Measurements from ENCODE around the gene ARHGEF25.
"Not testable (repeated sequence)": the region's sequence is repeated elsewhere in the genome, so short reads cannot be mapped to it uniquely, and the experiment has no call there.

The ARHGEF25 gene

GRCh38 chr12:57632958-57633840 is 22.0 kb downstream of the ARHGEF25 start, which contains the start of gene B4GALNT1:
TSS of gene B4GALNT1 (minus strand) at chr12:57633201. CDS start at chr12:57632132, 1,069 bp downstream.
- H3K27me3 ChIP-seq (replicated peaks in 2 of 5; ENCODE audit: control insufficient read depth in 4 of 5, insufficient read depth in 5 of 5, low read length in 4 of 5): peaks cover 0 to 57% (median 34%) of the 10 kb centered on the region in 5 experiments
- peaks cover 0 to 22% (median 18%) of the 10 kb centered on the region in 4 experiments for H3K4me1 ChIP-seq (ENCODE audit: control extremely low read depth in 1 of 4, control insufficient read depth in 4 of 4, insufficient read depth in 4 of 4, low read length in 3 of 4)
- ChIA-PET CTCF (interaction anchor here (1.0 to 3.7 kb wide), 11 partner anchors 11 to 100 kb away, joined by 3 to 17 read pairs (median 6); partner anchors contain the start of gene OS9), POLR2A (interaction anchor here (1.1 kb wide), 1 partner anchor 12 kb away, joined by 3 read pairs; no protein-coding TSS in a partner anchor)
- no peak within 1 kb of the TSS for H3K27ac ChIP-seq (ENCODE audit: insufficient read depth in 1 of 2, low read depth in 1 of 2, low read length in 2 of 2, poor library complexity in 1 of 2, severe bottlenecking in 2 of 2)
- peak within 1 kb of the TSS in 6 of 7 experiments; percentile 31 to 73 (median 53) for H3K4me3 ChIP-seq (ENCODE audit: control insufficient read depth in 1 of 7, extremely low read depth in 1 of 7, insufficient read depth in 4 of 7, low read depth in 2 of 7, low read length in 6 of 7)
- H3K36me3 ChIP-seq (ENCODE audit: control insufficient read depth in 4 of 4, insufficient read depth in 4 of 4, low read length in 3 of 4): no peaks in the 10 kb centered on the region
- H3K9me3 ChIP-seq (ENCODE audit: control extremely low read depth in 1 of 5, control insufficient read depth in 4 of 5, insufficient read depth in 2 of 5, low read depth in 1 of 5, low read length in 4 of 5): peaks cover 0 to 4% (median 0%) of the 10 kb centered on the region in 5 experiments
- WGBS (ENCODE audit: insufficient coverage): 0% methylated on average over 28 of the region's 58 CpGs
- peak; percentile 59 to 72 (median 70) for DNase-seq

- Histone ChIP-seq H3K27me3 (replicated peaks in 2 of 5; ENCODE audit: control insufficient read depth in 4 of 5, insufficient read depth in 5 of 5, low read length in 4 of 5) (peaks cover 3 to 33% (median 9%) of the 10 kb centered on the region in 5 experiments), H3K4me1 (ENCODE audit: control extremely low read depth in 1 of 4, control insufficient read depth in 4 of 4, insufficient read depth in 4 of 4, low read length in 3 of 4) (peaks cover 0 to 18% (median 17%) of the 10 kb centered on the region in 4 experiments)
- H3K4me3 ChIP-seq (ENCODE audit: control insufficient read depth in 1 of 7, extremely low read depth in 1 of 7, insufficient read depth in 4 of 7, low read depth in 2 of 7, low read length in 6 of 7); H3K27ac ChIP-seq (ENCODE audit: insufficient read depth in 1 of 2, low read depth in 1 of 2, low read length in 2 of 2, poor library complexity in 1 of 2, severe bottlenecking in 2 of 2); H3K36me3 ChIP-seq (ENCODE audit: control insufficient read depth in 4 of 4, insufficient read depth in 4 of 4, low read length in 3 of 4); POLR2A ChIA-PET; H3K9me3 ChIP-seq (ENCODE audit: control extremely low read depth in 1 of 5, control insufficient read depth in 4 of 5, insufficient read depth in 2 of 5, low read depth in 1 of 5, low read length in 4 of 5); DNase-seq: not testable (repeated sequence)
- 98% methylated on average over 8 of the region's 9 CpGs for WGBS (ENCODE audit: insufficient coverage)
- CTCF ChIA-PET: interaction anchor here (0.9 to 3.5 kb wide), 8 partner anchors 11 to 186 kb away, joined by 3 to 25 read pairs (median 3); partner anchors contain the start of gene ARHGEF25
Observed at GRCh38 chr12:57636731-57637130, 25.5 kb downstream of the ARHGEF25 start.

GRCh38 chr12:57637364-57637763 is 26.1 kb downstream of the ARHGEF25 start:
- H3K4me1 ChIP-seq (ENCODE audit: control extremely low read depth in 1 of 4, control insufficient read depth in 4 of 4, insufficient read depth in 4 of 4, low read length in 3 of 4): peaks cover 0 to 12% (median 11%) of the 10 kb centered on the region in 4 experiments
- ChIA-PET CTCF (interaction anchor here (0.9 to 3.5 kb wide), 11 partner anchors 12 to 187 kb away, joined by 3 to 25 read pairs (median 3); partner anchors contain the start of gene ARHGEF25), POLR2A (no interaction called here)
- no peaks in the 10 kb centered on the region for H3K9me3 ChIP-seq (ENCODE audit: control extremely low read depth in 1 of 5, control insufficient read depth in 4 of 5, insufficient read depth in 2 of 5, low read depth in 1 of 5, low read length in 4 of 5)
- no peak overlapping the region for H3K27ac ChIP-seq (ENCODE audit: insufficient read depth in 1 of 2, low read depth in 1 of 2, low read length in 2 of 2, poor library complexity in 1 of 2, severe bottlenecking in 2 of 2)
- no peaks in the 10 kb centered on the region for H3K36me3 ChIP-seq (ENCODE audit: control insufficient read depth in 4 of 4, insufficient read depth in 4 of 4, low read length in 3 of 4)
- peak in 2 of 3 donors; percentile 34 to 45 for DNase-seq
- peaks cover 3 to 27% (median 7%) of the 10 kb centered on the region in 5 experiments for H3K27me3 ChIP-seq (replicated peaks in 2 of 5; ENCODE audit: control insufficient read depth in 4 of 5, insufficient read depth in 5 of 5, low read length in 4 of 5)
- no peak overlapping the region for H3K4me3 ChIP-seq (ENCODE audit: control insufficient read depth in 1 of 7, extremely low read depth in 1 of 7, insufficient read depth in 4 of 7, low read depth in 2 of 7, low read length in 6 of 7)
- no CpG with 5 or more reads among the region's 3 CpGs for WGBS (ENCODE audit: insufficient coverage)

GRCh38 chr12:57638096-57638495 is 26.9 kb downstream of the ARHGEF25 start:
- Histone ChIP-seq H3K9me3 (ENCODE audit: control extremely low read depth in 1 of 5, control insufficient read depth in 4 of 5, insufficient read depth in 2 of 5, low read depth in 1 of 5, low read length in 4 of 5) (no peaks in the 10 kb centered on the region), H3K4me3 (ENCODE audit: control insufficient read depth in 1 of 7, extremely low read depth in 1 of 7, insufficient read depth in 4 of 7, low read depth in 2 of 7, low read length in 6 of 7) (no peak overlapping the region), H3K27me3 (replicated peaks in 2 of 5; ENCODE audit: control insufficient read depth in 4 of 5, insufficient read depth in 5 of 5, low read length in 4 of 5) (peaks cover 3 to 21% (median 7%) of the 10 kb centered on the region in 5 experiments), H3K36me3 (ENCODE audit: control insufficient read depth in 4 of 4, insufficient read depth in 4 of 4, low read length in 3 of 4) (no peaks in the 10 kb centered on the region), H3K27ac (ENCODE audit: insufficient read depth in 1 of 2, low read depth in 1 of 2, low read length in 2 of 2, poor library complexity in 1 of 2, severe bottlenecking in 2 of 2) (no peak overlapping the region), H3K4me1 (ENCODE audit: control extremely low read depth in 1 of 4, control insufficient read depth in 4 of 4, insufficient read depth in 4 of 4, low read length in 3 of 4) (peaks cover 0 to 5% (median 5%) of the 10 kb centered on the region in 4 experiments)
- 95% methylated on average over 3 of the region's 3 CpGs for WGBS (ENCODE audit: insufficient coverage)
- no peak for DNase-seq
- ChIA-PET POLR2A (interaction anchor here (0.7 kb wide), 1 partner anchor 55 kb away, joined by 3 read pairs; no protein-coding TSS in a partner anchor), CTCF (interaction anchor here (0.7 to 3.5 kb wide), 12 partner anchors 10 to 182 kb away, joined by 3 to 25 read pairs (median 4); no protein-coding TSS in a partner anchor)

- CTCF ChIA-PET: interaction anchor here (0.6 to 2.2 kb wide), 2 partner anchors 12 to 31 kb away, joined by 5 to 7 read pairs; no protein-coding TSS in a partner anchor
Observed at GRCh38 chr12:57640175-57641042, 29.2 kb downstream of the ARHGEF25 start.

GRCh38 chr12:57641699-57642442 is 30.6 kb downstream of the ARHGEF25 start:
- no peaks in the 10 kb centered on the region for H3K36me3 ChIP-seq (ENCODE audit: control insufficient read depth in 4 of 4, insufficient read depth in 4 of 4, low read length in 3 of 4)
- no peak overlapping the region for H3K4me3 ChIP-seq (ENCODE audit: control insufficient read depth in 1 of 7, extremely low read depth in 1 of 7, insufficient read depth in 4 of 7, low read depth in 2 of 7, low read length in 6 of 7)
- DNase-seq: peak in 2 of 3 donors; percentile 26 to 27
- ChIA-PET POLR2A (no interaction called here), CTCF (interaction anchor here (0.8 to 1.8 kb wide), 7 partner anchors 11 to 66 kb away, joined by 3 to 6 read pairs (median 4); no protein-coding TSS in a partner anchor)
- 47% methylated on average over 3 of the region's 5 CpGs for WGBS (ENCODE audit: insufficient coverage)
- no peaks in the 10 kb centered on the region for H3K4me1 ChIP-seq (ENCODE audit: control extremely low read depth in 1 of 4, control insufficient read depth in 4 of 4, insufficient read depth in 4 of 4, low read length in 3 of 4)
- peaks cover 0 to 7% (median 1%) of the 10 kb centered on the region in 5 experiments for H3K9me3 ChIP-seq (ENCODE audit: control extremely low read depth in 1 of 5, control insufficient read depth in 4 of 5, insufficient read depth in 2 of 5, low read depth in 1 of 5, low read length in 4 of 5)
- H3K27me3 ChIP-seq (replicated peaks in 2 of 5; ENCODE audit: control insufficient read depth in 4 of 5, insufficient read depth in 5 of 5, low read length in 4 of 5): peaks cover 0 to 11% (median 3%) of the 10 kb centered on the region in 5 experiments
- no peak overlapping the region for H3K27ac ChIP-seq (ENCODE audit: insufficient read depth in 1 of 2, low read depth in 1 of 2, low read length in 2 of 2, poor library complexity in 1 of 2, severe bottlenecking in 2 of 2)

More at GRCh38 chr12:57640175-57641042, 29.2 kb downstream of the ARHGEF25 start:
- Histone ChIP-seq H3K36me3 (ENCODE audit: control insufficient read depth in 4 of 4, insufficient read depth in 4 of 4, low read length in 3 of 4) (no peaks in the 10 kb centered on the region), H3K4me1 (ENCODE audit: control extremely low read depth in 1 of 4, control insufficient read depth in 4 of 4, insufficient read depth in 4 of 4, low read length in 3 of 4) (no peaks in the 10 kb centered on the region), H3K9me3 (ENCODE audit: control extremely low read depth in 1 of 5, control insufficient read depth in 4 of 5, insufficient read depth in 2 of 5, low read depth in 1 of 5, low read length in 4 of 5) (peaks cover 0 to 4% (median 0%) of the 10 kb centered on the region in 5 experiments), H3K27ac (ENCODE audit: insufficient read depth in 1 of 2, low read depth in 1 of 2, low read length in 2 of 2, poor library complexity in 1 of 2, severe bottlenecking in 2 of 2) (no peak overlapping the region), H3K4me3 (ENCODE audit: control insufficient read depth in 1 of 7, extremely low read depth in 1 of 7, insufficient read depth in 4 of 7, low read depth in 2 of 7, low read length in 6 of 7) (no peak overlapping the region), H3K27me3 (replicated peaks in 2 of 5; ENCODE audit: control insufficient read depth in 4 of 5, insufficient read depth in 5 of 5, low read length in 4 of 5) (peaks cover 0 to 11% (median 3%) of the 10 kb centered on the region in 5 experiments)
- POLR2A ChIA-PET: no interaction called here
- DNase-seq: no peak
- 92% methylated on average over 7 of the region's 7 CpGs for WGBS (ENCODE audit: insufficient coverage)

Measured in common myeloid progenitor, CD34-positive (primary cell).